GM12892 (cell line): ENCODE measurements around the gene PSMA8.

ENCODE experiments used
- POLR2A ChIP-seq: IDR thresholded peaks from 2 replicates; pipeline ENCODE4 v1.6.1; 2011; ENCODE audit warnings: low read depth, low read length, control low read depth
- POLR2AphosphoS5 ChIP-seq: IDR thresholded peaks from 2 replicates; pipeline ENCODE4 v1.6.1; 2011; ENCODE audit warnings: low read depth, low read length, control low read depth

GRCh38 chr18:26183395-26184112, 49.9 kb downstream of the PSMA8 start:
- TF ChIP-seq POLR2A (no peak), POLR2AphosphoS5 (no peak)
